ENCODE data around the gene PIP5K1B. TPM values are rescaled to one million over a fixed set of nuclear protein-coding genes. Genes with fewer than 3 reads are reported as not detected.

The PIP5K1B gene
- total RNA-seq, 1 experiment from 2014 or later = 9.0 TPM

DNA sequence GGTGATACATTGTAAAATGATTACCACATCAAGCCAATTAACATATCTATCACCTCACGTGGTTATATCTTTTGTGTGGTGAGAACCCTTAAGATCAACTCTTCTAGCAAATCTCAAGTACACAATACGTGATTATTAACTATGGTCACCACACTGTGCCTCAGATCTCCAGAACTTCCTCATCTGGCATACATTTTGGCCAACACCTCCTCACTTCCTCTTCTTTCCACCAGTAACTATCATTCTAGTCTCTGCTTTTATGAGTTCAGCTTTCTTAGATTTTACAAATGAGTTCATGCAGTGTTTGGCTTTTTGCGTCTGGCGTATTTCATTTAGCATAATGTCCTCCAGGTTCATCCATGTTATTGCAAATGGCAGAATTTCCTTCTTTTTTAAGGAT is 273.0 kb downstream of the PIP5K1B start:
- CTCF ChIA-PET = no interaction called here
- Mint-ChIP-seq H3K4me3 (ENCODE audit: low read depth, unreplicated experiment) (no peak overlapping the region), H3K27ac (ENCODE audit: unreplicated experiment) (no peak overlapping the region), H3K4me1 (ENCODE audit: low read depth, unreplicated experiment) (no peaks in the 10 kb centered on the region), H3K9me3 (ENCODE audit: low read depth, unreplicated experiment) (no peaks in the 10 kb centered on the region), H3K27me3 (ENCODE audit: unreplicated experiment) (no peaks in the 10 kb centered on the region), H3K36me3 (ENCODE audit: insufficient read depth, unreplicated experiment) (no peaks in the 10 kb centered on the region)
- BruUV-seq (replicated peaks) = no TSS peak
- TF ChIP-seq, protein P1, sequence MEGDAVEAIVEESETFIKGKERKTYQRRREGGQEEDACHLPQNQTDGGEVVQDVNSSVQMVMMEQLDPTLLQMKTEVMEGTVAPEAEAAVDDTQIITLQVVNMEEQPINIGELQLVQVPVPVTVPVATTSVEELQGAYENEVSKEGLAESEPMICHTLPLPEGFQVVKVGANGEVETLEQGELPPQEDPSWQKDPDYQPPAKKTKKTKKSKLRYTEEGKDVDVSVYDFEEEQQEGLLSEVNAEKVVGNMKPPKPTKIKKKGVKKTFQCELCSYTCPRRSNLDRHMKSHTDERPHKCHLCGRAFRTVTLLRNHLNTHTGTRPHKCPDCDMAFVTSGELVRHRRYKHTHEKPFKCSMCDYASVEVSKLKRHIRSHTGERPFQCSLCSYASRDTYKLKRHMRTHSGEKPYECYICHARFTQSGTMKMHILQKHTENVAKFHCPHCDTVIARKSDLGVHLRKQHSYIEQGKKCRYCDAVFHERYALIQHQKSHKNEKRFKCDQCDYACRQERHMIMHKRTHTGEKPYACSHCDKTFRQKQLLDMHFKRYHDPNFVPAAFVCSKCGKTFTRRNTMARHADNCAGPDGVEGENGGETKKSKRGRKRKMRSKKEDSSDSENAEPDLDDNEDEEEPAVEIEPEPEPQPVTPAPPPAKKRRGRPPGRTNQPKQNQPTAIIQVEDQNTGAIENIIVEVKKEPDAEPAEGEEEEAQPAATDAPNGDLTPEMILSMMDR (IDR thresholded peaks at IDR 0.05; ENCODE audit: unreplicated experiment) = no peak
- DNase-seq = no peak
- intact Hi-C loops (cut with micrococcal nuclease; ENCODE audit: unreplicated experiment) = no loop called here

DNA sequence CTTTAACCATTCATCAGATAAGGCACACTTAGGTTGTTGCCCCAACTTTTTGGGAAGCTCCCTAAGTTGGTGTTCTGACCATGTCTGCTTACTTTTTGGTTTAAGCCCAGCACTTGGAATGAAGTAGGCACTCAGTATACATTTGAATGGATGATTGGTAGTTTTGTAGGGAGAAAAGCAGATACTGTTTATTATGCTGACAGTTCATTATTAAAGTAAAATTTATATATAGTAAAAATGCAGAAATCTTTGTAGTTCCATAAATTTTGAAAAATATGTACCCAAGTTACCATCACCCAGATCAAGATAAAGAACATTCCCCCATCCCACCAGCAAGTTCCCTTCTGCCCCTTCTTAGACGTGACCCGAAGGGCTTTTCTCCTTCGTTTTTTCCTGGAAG is 273.5 kb downstream of the PIP5K1B start:
- Mint-ChIP-seq H3K4me1 (ENCODE audit: low read depth, unreplicated experiment) (no peaks in the 10 kb centered on the region), H3K4me3 (ENCODE audit: low read depth, unreplicated experiment) (no peak overlapping the region), H3K36me3 (ENCODE audit: insufficient read depth, unreplicated experiment) (no peaks in the 10 kb centered on the region), H3K27me3 (ENCODE audit: unreplicated experiment) (no peaks in the 10 kb centered on the region), H3K9me3 (ENCODE audit: low read depth, unreplicated experiment) (no peaks in the 10 kb centered on the region), H3K27ac (ENCODE audit: unreplicated experiment) (no peak overlapping the region)
- BruUV-seq (replicated peaks) = no TSS peak
- intact Hi-C loops (cut with micrococcal nuclease; ENCODE audit: unreplicated experiment) = no loop called here
- TF ChIP-seq, protein P1 (IDR thresholded peaks at IDR 0.05; ENCODE audit: unreplicated experiment) = no peak
- CTCF ChIA-PET = no interaction called here
- DNase-seq = no peak

DNA sequence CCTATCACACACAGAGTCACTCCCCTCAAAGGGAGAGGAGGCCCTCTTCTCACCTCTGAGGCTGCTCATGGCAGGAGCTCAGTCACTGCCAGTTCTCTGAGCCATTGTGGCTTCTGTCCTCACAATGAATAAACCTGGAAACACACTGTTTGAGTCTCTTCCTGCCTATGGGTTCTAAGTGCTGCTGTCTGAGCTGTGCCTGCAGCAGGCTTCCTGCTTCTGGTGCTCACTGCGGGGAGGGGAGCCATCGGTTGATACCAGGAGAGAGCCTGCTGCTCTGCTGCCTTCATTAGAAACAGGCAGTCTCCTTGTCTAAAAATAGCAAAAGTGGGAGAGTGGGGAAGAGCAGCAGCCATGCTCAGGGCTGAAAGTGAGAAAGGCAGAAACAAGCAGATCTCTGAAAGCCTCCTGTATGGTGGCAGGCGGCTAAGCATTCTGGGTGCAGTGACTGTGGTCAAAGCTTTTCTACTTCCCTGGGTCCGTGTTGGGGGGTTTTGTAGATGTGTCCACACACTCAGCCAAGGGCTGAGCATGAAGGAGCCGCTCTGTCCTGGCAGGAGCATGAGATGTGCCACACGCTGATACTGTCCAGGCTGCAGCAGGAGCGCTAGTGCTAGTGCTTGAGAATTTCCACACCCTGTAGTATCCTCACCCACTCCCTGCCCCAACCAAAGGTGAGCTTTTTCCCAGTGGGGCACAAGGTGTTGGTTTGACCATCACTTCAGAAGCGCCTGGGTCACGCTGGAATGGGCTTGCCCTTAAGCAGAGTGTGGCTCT is 274.7 kb downstream of the PIP5K1B start:
- intact Hi-C loops (cut with micrococcal nuclease; ENCODE audit: unreplicated experiment) = no loop called here
- DNase-seq = no peak
- CTCF ChIA-PET = no interaction called here
- H3K27me3 Mint-ChIP-seq (ENCODE audit: unreplicated experiment) = no peaks in the 10 kb centered on the region
- no peaks in the 10 kb centered on the region for H3K36me3 Mint-ChIP-seq (ENCODE audit: insufficient read depth, unreplicated experiment)
- TF ChIP-seq, protein P1 (IDR thresholded peaks at IDR 0.05; ENCODE audit: unreplicated experiment) = no peak
- BruUV-seq (replicated peaks) = no TSS peak
- no peak overlapping the region for H3K27ac Mint-ChIP-seq (ENCODE audit: unreplicated experiment)
- no peaks in the 10 kb centered on the region for H3K9me3 Mint-ChIP-seq (ENCODE audit: low read depth, unreplicated experiment)
- no peak overlapping the region for H3K4me3 Mint-ChIP-seq (ENCODE audit: low read depth, unreplicated experiment)
- H3K4me1 Mint-ChIP-seq (ENCODE audit: low read depth, unreplicated experiment) = no peaks in the 10 kb centered on the region

DNA sequence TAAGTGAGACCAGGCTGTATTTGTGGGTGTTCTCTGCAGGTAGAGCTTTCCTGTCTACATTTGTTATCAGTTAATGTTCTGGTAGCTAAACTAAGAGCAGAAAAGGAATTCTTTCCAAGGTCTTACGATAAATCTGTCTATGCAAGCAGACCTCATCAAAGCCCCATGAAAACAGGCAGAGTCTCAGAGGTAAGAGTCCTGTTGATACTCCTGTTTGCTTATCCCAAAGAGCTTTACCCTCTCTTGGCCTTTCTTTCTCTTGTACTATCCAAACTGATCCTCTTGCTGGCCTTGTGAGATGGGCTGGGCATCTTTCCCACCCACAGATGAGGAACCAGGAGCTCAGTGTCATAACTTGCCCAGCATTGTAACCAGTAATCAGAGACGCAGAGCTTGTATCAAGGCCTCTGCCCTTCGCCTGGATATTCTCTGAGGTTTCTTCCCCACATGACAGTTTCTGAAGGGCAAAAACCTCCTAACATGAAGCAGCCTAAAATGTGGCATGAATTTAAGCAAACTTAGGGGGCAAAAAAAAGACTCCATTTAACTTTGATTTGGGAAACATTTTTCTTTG is 275.4 kb downstream of the PIP5K1B start:
- intact Hi-C loops (cut with micrococcal nuclease; ENCODE audit: unreplicated experiment) = no loop called here
- DNase-seq = no peak
- no TSS peak for BruUV-seq (replicated peaks)
- H3K4me1 Mint-ChIP-seq (ENCODE audit: low read depth, unreplicated experiment) = no peaks in the 10 kb centered on the region
- H3K4me3 Mint-ChIP-seq (ENCODE audit: low read depth, unreplicated experiment) = no peak overlapping the region
- CTCF ChIA-PET = interaction anchor here (1.0 kb wide), 1 partner anchor 15 kb away, joined by 3 read pairs; no protein-coding TSS in a partner anchor
- no peaks in the 10 kb centered on the region for H3K9me3 Mint-ChIP-seq (ENCODE audit: low read depth, unreplicated experiment)
- H3K27ac Mint-ChIP-seq (ENCODE audit: unreplicated experiment) = no peak overlapping the region
- no peaks in the 10 kb centered on the region for H3K36me3 Mint-ChIP-seq (ENCODE audit: insufficient read depth, unreplicated experiment)
- TF ChIP-seq, protein P1 (IDR thresholded peaks at IDR 0.05; ENCODE audit: unreplicated experiment) = no peak
- no peaks in the 10 kb centered on the region for H3K27me3 Mint-ChIP-seq (ENCODE audit: unreplicated experiment)

All from Calu3 (cell line).